ENCODE measurements around the gene LDLRAD4.

Gene LDLRAD4

GRCh38 chr18:13551841-13552733 lies 333.5 kb downstream of the LDLRAD4 start:
- H3K4me3 ChIP-seq (ENCODE audit: low read depth, low read length): no peak overlapping the region
- no peak for DNase-seq (ENCODE audit: low read depth)

GRCh38 chr18:13553449-13553848 lies 334.9 kb downstream of the LDLRAD4 start:
- H3K4me3 ChIP-seq (ENCODE audit: low read depth, low read length): no peak overlapping the region
- no peak for DNase-seq (ENCODE audit: low read depth)

DNA sequence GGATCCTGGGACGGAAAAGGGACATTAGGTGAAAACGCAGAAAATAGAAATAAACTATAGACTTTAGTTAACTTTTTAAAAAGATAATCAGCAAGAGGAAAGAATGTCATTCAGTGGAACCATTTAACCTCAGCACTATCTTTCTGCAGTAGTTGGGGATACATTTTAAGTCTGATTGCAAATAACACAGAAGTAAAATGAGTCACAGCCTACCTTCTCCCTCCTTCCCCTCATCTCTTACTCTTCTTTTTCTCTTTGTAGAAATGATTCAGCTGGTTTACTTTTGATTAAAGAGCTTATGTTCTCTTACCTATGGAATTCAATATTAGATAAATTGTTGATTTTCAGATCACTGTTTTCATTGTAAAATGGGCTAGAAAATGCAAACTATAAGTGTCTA lies 336.6 kb downstream of the LDLRAD4 start:
- no peak for DNase-seq (ENCODE audit: low read depth)
- no peak overlapping the region for H3K4me3 ChIP-seq (ENCODE audit: low read depth, low read length)

- no peak for DNase-seq (ENCODE audit: low read depth)
- H3K4me3 ChIP-seq (ENCODE audit: low read depth, low read length): no peak overlapping the region
These were observed 337.3 kb downstream of the LDLRAD4 start for GRCh38 chr18:13555865-13556264.

DNA sequence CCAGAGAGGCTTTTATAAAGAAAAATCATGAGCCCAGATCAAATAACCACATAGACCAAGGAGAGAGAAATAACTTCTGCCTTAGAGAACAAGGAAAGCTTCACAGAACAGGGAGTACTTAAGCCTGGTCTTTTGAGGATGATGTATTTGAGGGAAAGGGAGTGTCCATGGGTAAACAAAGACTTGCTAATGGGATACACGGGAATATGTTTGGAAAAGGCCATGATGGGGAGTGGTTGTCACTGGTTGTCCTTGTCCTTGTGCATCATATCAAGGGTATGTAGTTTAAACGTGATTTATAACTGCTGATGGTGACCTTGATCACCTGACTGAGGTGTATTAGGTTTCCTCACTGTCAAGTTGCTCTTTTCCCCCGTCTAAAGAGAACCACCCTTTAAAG lies 337.9 kb downstream of the LDLRAD4 start:
- no peak overlapping the region for H3K4me3 ChIP-seq (ENCODE audit: low read depth, low read length)
- no peak for DNase-seq (ENCODE audit: low read depth)

DNA sequence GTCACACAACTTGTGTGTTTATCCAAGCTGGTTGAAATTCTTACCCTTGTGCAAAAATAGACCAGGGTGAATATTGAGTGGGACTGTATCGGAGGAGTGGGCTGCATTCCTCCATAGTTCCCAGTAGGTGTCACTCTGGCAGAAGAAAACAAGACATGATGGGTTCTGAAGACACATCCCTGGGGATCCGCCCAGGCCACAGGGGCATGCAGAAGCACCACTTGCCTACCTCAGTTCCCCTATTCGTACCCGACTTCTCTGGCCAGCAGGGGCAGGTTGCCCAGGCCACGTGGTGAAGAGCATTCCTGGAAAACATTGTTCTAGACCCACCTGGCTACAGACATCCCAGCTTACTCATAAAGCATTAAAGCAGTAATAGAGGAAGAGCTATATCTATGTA lies 339.6 kb downstream of the LDLRAD4 start:
- DNase-seq (ENCODE audit: low read depth): no peak
- H3K4me3 ChIP-seq (ENCODE audit: low read depth, low read length): no peak overlapping the region

GRCh38 chr18:13558790-13559189 lies 340.2 kb downstream of the LDLRAD4 start:
- DNase-seq (ENCODE audit: low read depth): no peak
- no peak overlapping the region for H3K4me3 ChIP-seq (ENCODE audit: low read depth, low read length)

GRCh38 chr18:13559754-13560153 lies 341.2 kb downstream of the LDLRAD4 start:
- no peak for DNase-seq (ENCODE audit: low read depth)
- H3K4me3 ChIP-seq (ENCODE audit: low read depth, low read length): no peak overlapping the region

GRCh38 chr18:13560306-13560705 lies 341.7 kb downstream of the LDLRAD4 start:
- no peak for DNase-seq (ENCODE audit: low read depth)
- no peak overlapping the region for H3K4me3 ChIP-seq (ENCODE audit: low read depth, low read length)

DNA sequence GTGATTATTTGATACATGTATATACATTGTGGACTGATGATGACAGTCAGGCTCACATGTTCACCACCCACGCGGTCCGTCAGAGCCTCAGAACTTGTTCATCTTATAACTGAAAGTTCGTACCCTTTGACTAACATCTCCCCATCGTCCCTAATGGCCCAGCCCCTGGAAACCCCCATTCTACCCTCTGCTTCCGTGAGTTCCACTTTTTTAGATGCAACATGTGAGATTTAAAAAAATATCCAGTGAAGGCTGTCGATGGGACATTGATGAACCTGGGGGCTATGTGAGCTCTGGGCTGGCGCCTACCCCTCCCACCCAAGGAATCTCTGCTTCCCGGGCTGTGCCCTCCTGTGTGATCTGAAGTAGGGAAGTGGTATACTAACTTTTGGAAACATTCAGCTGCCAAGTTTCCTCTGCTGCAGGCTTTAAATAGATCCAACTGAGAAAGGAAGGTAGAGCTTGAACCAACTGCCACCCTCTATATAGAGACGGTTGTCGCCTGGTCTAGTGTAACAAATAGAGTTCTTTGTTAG lies 344.0 kb downstream of the LDLRAD4 start:
- no peak for DNase-seq (ENCODE audit: low read depth)
- H3K4me3 ChIP-seq (ENCODE audit: low read depth, low read length): no peak overlapping the region

DNA sequence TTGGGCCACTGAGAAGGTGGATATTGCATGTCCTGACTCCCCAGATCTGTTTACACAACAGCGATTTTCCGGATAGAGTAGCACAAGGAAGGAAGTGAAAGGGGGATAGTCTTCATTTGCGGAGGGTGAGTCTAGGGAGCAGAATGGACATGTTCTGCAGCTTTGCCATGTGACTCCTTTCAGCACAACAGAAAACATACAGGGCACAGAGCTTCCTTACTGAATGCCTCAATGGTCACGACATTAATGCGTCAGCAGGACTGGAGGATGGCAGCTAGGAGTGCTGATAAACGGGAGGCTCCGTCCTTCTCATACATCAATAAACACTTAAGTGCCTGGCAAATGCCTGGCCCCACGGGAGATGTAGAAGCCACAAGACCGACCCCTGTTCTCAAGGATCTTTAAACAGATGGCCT lies 344.8 kb downstream of the LDLRAD4 start:
- DNase-seq (ENCODE audit: low read depth): no peak
- no peak overlapping the region for H3K4me3 ChIP-seq (ENCODE audit: low read depth, low read length)

DNA sequence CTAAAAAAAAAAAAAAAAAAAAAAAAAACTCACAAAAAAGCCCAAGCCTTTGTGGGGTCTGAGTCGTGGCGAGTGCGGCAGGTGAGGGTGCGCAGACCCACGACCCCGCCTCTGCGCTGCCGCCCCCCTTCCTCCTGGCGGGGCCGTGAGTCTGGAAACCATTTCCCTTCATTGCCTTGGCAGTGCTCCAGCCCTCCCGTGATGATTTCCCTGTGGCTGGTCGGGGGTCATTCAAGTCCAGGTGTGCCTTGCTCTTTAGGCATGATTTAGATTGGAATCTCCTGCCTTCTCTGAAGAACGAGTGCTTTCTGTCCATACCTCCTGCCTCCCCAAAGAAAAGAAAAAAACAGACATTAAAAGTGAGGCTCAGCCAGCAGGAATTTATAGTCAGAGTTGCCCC lies 346.0 kb downstream of the LDLRAD4 start:
- no peak overlapping the region for H3K4me3 ChIP-seq (ENCODE audit: low read depth, low read length)
- no peak for DNase-seq (ENCODE audit: low read depth)

DNA sequence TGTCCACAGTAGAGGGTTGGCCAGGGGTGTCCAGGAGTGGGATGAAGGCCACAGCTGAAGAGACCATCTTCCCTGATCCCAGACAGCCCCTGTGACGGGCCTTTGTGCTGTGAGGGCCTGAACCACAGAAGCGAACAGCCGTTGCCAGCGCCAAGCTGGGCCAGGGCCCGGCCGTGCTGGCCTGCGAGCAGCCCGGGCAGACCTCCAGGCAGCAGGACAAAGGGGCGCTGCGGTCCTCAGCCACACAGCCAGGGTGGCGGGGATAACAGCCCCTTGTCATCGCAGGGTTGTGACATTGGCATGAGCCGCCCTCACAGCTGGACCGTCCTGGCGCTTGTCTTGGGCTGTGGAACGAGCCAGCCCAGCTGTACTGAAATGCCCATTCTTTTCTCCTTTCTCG lies 346.7 kb downstream of the LDLRAD4 start:
- DNase-seq (ENCODE audit: low read depth): no peak
- H3K4me3 ChIP-seq (ENCODE audit: low read depth, low read length): no peak overlapping the region

DNA sequence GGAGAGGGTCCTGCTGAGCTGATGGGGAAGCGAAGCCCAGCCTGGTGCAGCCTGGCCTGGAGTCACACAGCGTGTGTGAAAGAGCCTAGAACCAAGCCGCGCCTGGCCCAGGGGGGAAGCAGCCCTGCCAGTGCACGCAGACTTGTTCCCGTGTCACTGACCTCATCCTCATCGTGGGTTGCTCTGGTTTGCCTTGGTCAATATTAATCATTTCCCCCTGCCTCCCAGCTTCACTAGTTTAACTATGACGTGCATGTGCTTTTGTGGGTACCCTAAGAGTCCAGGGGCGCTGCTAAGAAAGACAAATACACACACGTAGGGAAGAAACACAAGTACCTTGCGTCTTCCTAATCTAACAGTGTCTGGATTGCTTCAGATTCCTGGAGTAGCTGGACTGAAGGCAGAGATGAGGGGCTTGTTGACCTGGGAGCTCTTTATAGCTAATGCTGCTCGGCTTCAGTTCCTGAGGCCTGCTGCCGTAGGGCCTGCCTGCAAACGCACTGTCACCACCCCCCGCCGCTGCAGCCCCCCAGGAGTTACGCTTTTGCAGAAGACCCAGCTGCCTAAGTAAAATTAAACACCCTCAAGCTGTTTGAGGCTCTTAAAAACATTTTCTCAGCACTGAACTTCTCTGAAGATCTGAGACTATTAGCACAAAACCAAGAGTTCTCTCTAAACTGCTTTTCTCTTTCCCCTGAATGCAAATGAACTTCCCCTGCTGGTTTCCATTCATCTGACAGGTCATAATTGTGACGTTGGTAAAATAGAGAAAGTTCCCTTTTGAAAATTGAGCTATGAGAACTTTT lies 348.6 kb downstream of the LDLRAD4 start:
- H3K4me3 ChIP-seq (ENCODE audit: low read depth, low read length): no peak overlapping the region
- no peak for DNase-seq (ENCODE audit: low read depth)

- no peak overlapping the region for H3K4me3 ChIP-seq (ENCODE audit: low read depth, low read length)
- DNase-seq (ENCODE audit: low read depth): no peak
These were observed 350.2 kb downstream of the LDLRAD4 start for GRCh38 chr18:13568443-13569392.

GRCh38 chr18:13570216-13570615 lies 351.7 kb downstream of the LDLRAD4 start:
- H3K4me3 ChIP-seq (ENCODE audit: low read depth, low read length): no peak overlapping the region
- DNase-seq (ENCODE audit: low read depth): no peak

- no peak for DNase-seq (ENCODE audit: low read depth)
These were observed 352.4 kb downstream of the LDLRAD4 start for GRCh38 chr18:13570856-13571495.

DNA sequence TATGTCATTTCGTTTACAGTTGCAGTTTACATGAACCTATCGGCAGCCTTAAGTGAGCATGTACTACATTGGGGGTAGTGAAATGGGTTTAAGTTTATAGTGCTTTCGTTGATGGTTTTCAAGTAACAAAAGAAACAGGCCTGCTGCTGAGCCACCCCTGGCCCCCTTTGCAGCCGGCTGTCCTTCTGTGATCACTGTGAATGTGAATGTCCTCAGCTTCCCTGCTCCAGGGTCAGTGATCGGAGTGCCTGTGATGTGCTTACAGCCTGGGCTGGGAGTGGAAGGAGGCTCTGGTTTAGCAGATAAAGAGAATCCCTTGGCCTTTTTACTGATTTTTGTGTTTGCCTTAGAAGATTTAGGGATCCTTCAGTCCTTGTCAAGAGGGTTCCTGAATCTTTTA lies 353.6 kb downstream of the LDLRAD4 start:
- DNase-seq (ENCODE audit: low read depth): no peak

More at GRCh38 chr18:13570856-13571495, 352.4 kb downstream of the LDLRAD4 start:
- H3K4me3 ChIP-seq (ENCODE audit: low read depth, low read length): no peak overlapping the region

GRCh38 chr18:13572721-13573120 lies 354.2 kb downstream of the LDLRAD4 start:
- H3K4me3 ChIP-seq (ENCODE audit: low read depth, low read length): no peak overlapping the region

More for the DNA sequence above, 353.6 kb downstream of the LDLRAD4 start:
- H3K4me3 ChIP-seq (ENCODE audit: low read depth, low read length): no peak overlapping the region

More at GRCh38 chr18:13572721-13573120, 354.2 kb downstream of the LDLRAD4 start:
- no peak for DNase-seq (ENCODE audit: low read depth)
